ENCODE measurements around the gene COLEC11. TPM values are rescaled to one million over a fixed set of nuclear protein-coding genes. Genes with fewer than 3 reads are reported as not detected.

COLEC11 gene
- total RNA-seq, 1 donor from 2014 or later, result not detected

DNA sequence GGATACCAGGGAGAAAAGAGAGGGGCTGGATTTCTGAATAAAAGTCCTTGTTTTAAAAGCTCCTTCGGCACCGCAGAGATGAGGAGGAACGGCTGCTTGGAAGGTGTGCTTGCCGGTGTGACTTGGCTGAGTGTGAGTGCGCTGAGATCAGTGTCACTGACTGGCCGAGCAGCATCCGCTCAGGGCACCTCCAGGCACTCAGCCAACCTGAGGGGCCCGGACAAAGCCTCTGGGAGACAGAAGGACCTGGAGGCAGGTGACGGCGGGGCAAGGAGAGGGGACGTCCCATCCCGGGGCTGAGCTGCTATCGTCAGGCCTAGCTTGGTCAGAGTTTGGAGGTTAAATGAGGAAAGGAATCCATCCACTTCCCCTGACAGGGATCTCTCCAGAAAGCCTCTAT lies 46.3 kb downstream of the COLEC11 start:
- no peaks in the 10 kb centered on the region for H3K9me3 Mint-ChIP-seq (ENCODE audit: low read depth)
- no peak for TF ChIP-seq CTCF (IDR thresholded peaks at IDR 0.05; ENCODE audit: unreplicated experiment)
- no peak overlapping the region for H3K27ac Mint-ChIP-seq
- no peaks in the 10 kb centered on the region for H3K36me3 Mint-ChIP-seq (ENCODE audit: insufficient read depth)
- no peaks in the 10 kb centered on the region for H3K4me1 Mint-ChIP-seq (ENCODE audit: low read depth)
- DNase-seq (ENCODE audit: low spot score, unreplicated experiment), result no peak
- H3K27me3 Mint-ChIP-seq, result peaks cover 11% of the 10 kb centered on the region
- no peak overlapping the region for H3K4me3 Mint-ChIP-seq (ENCODE audit: low read depth)

GRCh38 chr2:3641841-3642421 lies 47.0 kb downstream of the COLEC11 start:
- Mint-ChIP-seq H3K4me3 (ENCODE audit: low read depth) (no peak overlapping the region), H3K9me3 (ENCODE audit: low read depth) (no peaks in the 10 kb centered on the region), H3K36me3 (ENCODE audit: insufficient read depth) (no peaks in the 10 kb centered on the region), H3K27ac (no peak overlapping the region), H3K4me1 (ENCODE audit: low read depth) (no peaks in the 10 kb centered on the region), H3K27me3 (peaks cover 8% of the 10 kb centered on the region)
- TF ChIP-seq CTCF (IDR thresholded peaks at IDR 0.05; ENCODE audit: unreplicated experiment), result no peak
- no peak for DNase-seq (ENCODE audit: low spot score, unreplicated experiment)

DNA sequence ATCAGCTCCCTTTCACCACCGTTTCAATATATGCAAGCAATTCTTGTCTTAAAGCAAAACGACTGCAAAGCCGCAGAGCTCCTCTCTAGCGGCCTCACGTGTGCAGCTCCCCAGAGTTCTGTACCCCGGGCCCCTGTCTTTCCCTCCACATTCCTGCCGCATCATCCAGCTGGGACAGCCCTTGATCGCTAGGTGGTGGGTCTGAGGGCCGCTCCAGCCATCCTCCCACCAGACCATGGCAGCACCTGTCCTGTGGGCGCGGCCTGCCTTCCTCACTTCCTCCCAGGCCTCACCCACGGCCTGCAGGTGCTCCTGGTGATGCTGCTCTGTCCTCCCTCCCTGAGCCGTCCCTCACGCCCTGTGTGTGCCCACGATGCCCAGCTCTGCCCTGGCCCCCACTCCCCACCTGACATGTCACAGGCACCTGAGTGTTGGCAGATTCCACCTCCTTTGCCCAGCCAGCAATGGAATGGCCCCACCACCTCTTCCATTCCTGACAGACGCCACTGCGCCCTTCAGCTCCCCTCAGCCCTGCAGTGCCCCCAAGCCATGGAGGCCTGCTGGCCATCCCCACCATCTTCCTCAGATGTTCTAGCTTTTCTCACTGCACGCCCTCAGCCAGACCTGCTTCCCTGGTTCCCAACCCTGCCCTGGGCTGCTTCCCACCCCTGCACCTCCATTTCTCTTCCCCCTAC lies 47.8 kb downstream of the COLEC11 start:
- Mint-ChIP-seq H3K27me3 (peaks cover 5% of the 10 kb centered on the region), H3K9me3 (ENCODE audit: low read depth) (no peaks in the 10 kb centered on the region), H3K4me3 (ENCODE audit: low read depth) (no peak overlapping the region), H3K4me1 (ENCODE audit: low read depth) (no peaks in the 10 kb centered on the region), H3K36me3 (ENCODE audit: insufficient read depth) (no peaks in the 10 kb centered on the region), H3K27ac (no peak overlapping the region)
- no peak for TF ChIP-seq CTCF (IDR thresholded peaks at IDR 0.05; ENCODE audit: unreplicated experiment)
- no peak for DNase-seq (ENCODE audit: low spot score, unreplicated experiment)

DNA sequence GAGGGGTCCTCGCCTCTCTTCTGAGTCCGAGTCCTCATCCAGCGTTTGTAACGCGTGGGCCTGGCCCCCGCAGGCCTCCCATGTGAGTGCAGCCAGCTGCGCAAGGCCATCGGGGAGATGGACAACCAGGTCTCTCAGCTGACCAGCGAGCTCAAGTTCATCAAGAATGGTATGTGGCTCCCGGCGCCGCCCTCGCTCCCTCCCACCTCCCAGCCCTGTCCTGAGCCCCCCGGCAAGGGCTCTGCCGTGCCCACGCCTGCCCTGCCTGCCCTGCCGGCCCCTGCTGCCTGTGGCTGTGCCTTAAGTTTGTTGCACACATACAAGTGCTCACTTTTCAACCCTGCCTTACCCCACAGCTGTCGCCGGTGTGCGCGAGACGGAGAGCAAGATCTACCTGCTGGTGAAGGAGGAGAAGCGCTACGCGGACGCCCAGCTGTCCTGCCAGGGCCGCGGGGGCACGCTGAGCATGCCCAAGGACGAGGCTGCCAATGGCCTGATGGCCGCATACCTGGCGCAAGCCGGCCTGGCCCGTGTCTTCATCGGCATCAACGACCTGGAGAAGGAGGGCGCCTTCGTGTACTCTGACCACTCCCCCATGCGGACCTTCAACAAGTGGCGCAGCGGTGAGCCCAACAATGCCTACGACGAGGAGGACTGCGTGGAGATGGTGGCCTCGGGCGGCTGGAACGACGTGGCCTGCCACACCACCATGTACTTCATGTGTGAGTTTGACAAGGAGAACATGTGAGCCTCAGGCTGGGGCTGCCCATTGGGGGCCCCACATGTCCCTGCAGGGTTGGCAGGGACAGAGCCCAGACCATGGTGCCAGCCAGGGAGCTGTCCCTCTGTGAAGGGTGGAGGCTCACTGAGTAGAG lies 48.7 kb downstream of the COLEC11 start:
- no peak for DNase-seq (ENCODE audit: low spot score, unreplicated experiment)
- Mint-ChIP-seq H3K27ac (no peak overlapping the region), H3K4me3 (ENCODE audit: low read depth) (no peak overlapping the region), H3K9me3 (ENCODE audit: low read depth) (no peaks in the 10 kb centered on the region), H3K4me1 (ENCODE audit: low read depth) (no peaks in the 10 kb centered on the region), H3K27me3 (peaks cover 5% of the 10 kb centered on the region), H3K36me3 (ENCODE audit: insufficient read depth) (no peaks in the 10 kb centered on the region)
- TF ChIP-seq CTCF (IDR thresholded peaks at IDR 0.05; ENCODE audit: unreplicated experiment), result no peak

DNA sequence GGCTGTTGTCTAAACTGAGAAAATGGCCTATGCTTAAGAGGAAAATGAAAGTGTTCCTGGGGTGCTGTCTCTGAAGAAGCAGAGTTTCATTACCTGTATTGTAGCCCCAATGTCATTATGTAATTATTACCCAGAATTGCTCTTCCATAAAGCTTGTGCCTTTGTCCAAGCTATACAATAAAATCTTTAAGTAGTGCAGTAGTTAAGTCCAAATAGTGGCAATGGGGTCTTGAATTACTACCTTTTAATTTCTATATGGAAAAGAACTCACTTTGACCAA lies 49.3 kb downstream of the COLEC11 start:
- Mint-ChIP-seq H3K27ac (no peak overlapping the region), H3K9me3 (ENCODE audit: low read depth) (no peaks in the 10 kb centered on the region), H3K36me3 (ENCODE audit: insufficient read depth) (no peaks in the 10 kb centered on the region), H3K4me1 (ENCODE audit: low read depth) (no peaks in the 10 kb centered on the region), H3K4me3 (ENCODE audit: low read depth) (no peak overlapping the region), H3K27me3 (peaks cover under 1% of the 10 kb centered on the region)
- no peak for DNase-seq (ENCODE audit: low spot score, unreplicated experiment)
- no peak for TF ChIP-seq CTCF (IDR thresholded peaks at IDR 0.05; ENCODE audit: unreplicated experiment)
